ENCODE results near the gene SMARCAD1.

GRCh38 chr4:94253036-94253435 is 45.4 kb downstream of the SMARCAD1 start:
- TF ChIP-seq CTCF (conservative IDR thresholded peaks at IDR 0.05; ENCODE audit: low read depth in 2 of 2) (no peak), EZH2 (IDR thresholded peaks at IDR 0.05; ENCODE audit: low read depth, unreplicated experiment) (no peak), POLR2AphosphoS5 (IDR thresholded peaks at IDR 0.05; ENCODE audit: low read depth) (no peak), ZNF462 (CRISPR knock-in tag; IDR thresholded peaks at IDR 0.05) (no peak), REST (IDR thresholded peaks at IDR 0.05; ENCODE audit: unreplicated experiment) (no peak), JUNB (IDR thresholded peaks at IDR 0.05; ENCODE audit: unreplicated experiment) (no peak), STAT1 (IDR thresholded peaks at IDR 0.05; ENCODE audit: unreplicated experiment) (no peak), ZNF331 (CRISPR knock-in tag; IDR thresholded peaks at IDR 0.05; ENCODE audit: low read depth) (no peak), EZH2phosphoT487 (IDR thresholded peaks at IDR 0.05; ENCODE audit: unreplicated experiment) (no peak), NANOG (IDR thresholded peaks at IDR 0.05; ENCODE audit: borderline replicate concordance) (no peak), ZNF114 (CRISPR knock-in tag; IDR thresholded peaks at IDR 0.05) (no peak)

All from GM23338 (cell line).